ENCODE data around the gene PAQR5.
"Not testable (repeated sequence)": the region's sequence is repeated elsewhere in the genome, so short reads cannot be mapped to it uniquely, and the experiment has no call there.

Gene PAQR5

GRCh38 chr15:69289342-69290146 lies 9.2 kb upstream of the PAQR5 start:
- H3K4me1 Mint-ChIP-seq: no peaks in the 10 kb centered on the region
- DNase-seq (ENCODE audit: low spot score in 2 of 2): no peak
- no peak for ATAC-seq
- H3K9me3 Mint-ChIP-seq: no peaks in the 10 kb centered on the region
- H3K36me3 Mint-ChIP-seq: no peaks in the 10 kb centered on the region
- H3K27ac Mint-ChIP-seq: no peak overlapping the region
- no peak overlapping the region for H3K4me3 Mint-ChIP-seq

GRCh38 chr15:69290346-69291164 lies 8.2 kb upstream of the PAQR5 start:
- H3K4me3 Mint-ChIP-seq: no peak overlapping the region
- DNase-seq (ENCODE audit: low spot score in 2 of 2) (no peak), ATAC-seq (no peak)
- H3K36me3 Mint-ChIP-seq: no peaks in the 10 kb centered on the region
- no peak overlapping the region for H3K27ac Mint-ChIP-seq
- no peaks in the 10 kb centered on the region for H3K9me3 Mint-ChIP-seq
- H3K4me1 Mint-ChIP-seq: no peaks in the 10 kb centered on the region

GRCh38 chr15:69291651-69292050 lies 7.1 kb upstream of the PAQR5 start:
- H3K9me3 Mint-ChIP-seq; H3K27ac Mint-ChIP-seq; ATAC-seq; H3K36me3 Mint-ChIP-seq; DNase-seq (ENCODE audit: low spot score in 2 of 2); H3K4me3 Mint-ChIP-seq; H3K4me1 Mint-ChIP-seq: not testable (repeated sequence)

GRCh38 chr15:69292826-69293420 lies 5.8 kb upstream of the PAQR5 start:
- H3K9me3 Mint-ChIP-seq: no peaks in the 10 kb centered on the region
- no peak overlapping the region for H3K4me3 Mint-ChIP-seq
- no peaks in the 10 kb centered on the region for H3K36me3 Mint-ChIP-seq
- H3K4me1 Mint-ChIP-seq: no peaks in the 10 kb centered on the region
- ATAC-seq: no peak
- no peak overlapping the region for H3K27ac Mint-ChIP-seq
- no peak for DNase-seq (ENCODE audit: low spot score in 2 of 2)

GRCh38 chr15:69293741-69294615 lies 4.7 kb upstream of the PAQR5 start:
- ATAC-seq: no peak
- H3K27ac Mint-ChIP-seq: no peak overlapping the region
- H3K4me1 Mint-ChIP-seq: no peaks in the 10 kb centered on the region
- DNase-seq (ENCODE audit: low spot score in 2 of 2): no peak
- H3K9me3 Mint-ChIP-seq: no peaks in the 10 kb centered on the region
- no peaks in the 10 kb centered on the region for H3K36me3 Mint-ChIP-seq
- no peak overlapping the region for H3K4me3 Mint-ChIP-seq

GRCh38 chr15:69296606-69297005 lies 2.1 kb upstream of the PAQR5 start:
- Mint-ChIP-seq H3K27ac (no peak overlapping the region), H3K4me1 (peaks cover 7% of the 10 kb centered on the region), H3K9me3 (no peaks in the 10 kb centered on the region), H3K36me3 (no peaks in the 10 kb centered on the region), H3K4me3 (no peak overlapping the region)
- DNase-seq (ENCODE audit: low spot score in 2 of 2): no peak
- no peak for ATAC-seq

GRCh38 chr15:69297642-69298353 lies 914 bp upstream of the PAQR5 start:
- Mint-ChIP-seq H3K4me3 (peak overlapping the region; percentile 45), H3K4me1 (peaks cover 7% of the 10 kb centered on the region), H3K27ac (no peak overlapping the region), H3K36me3 (no peaks in the 10 kb centered on the region), H3K9me3 (no peaks in the 10 kb centered on the region)
- ATAC-seq: no peak
- no peak for DNase-seq (ENCODE audit: low spot score in 2 of 2)

GRCh38 chr15:69298354-69298696 lies 387 bp upstream of the PAQR5 start:
- H3K27ac Mint-ChIP-seq: no peak overlapping the region
- peaks cover 7% of the 10 kb centered on the region for H3K4me1 Mint-ChIP-seq
- no peak for ATAC-seq
- H3K4me3 Mint-ChIP-seq: peak overlapping the region; percentile 45
- H3K36me3 Mint-ChIP-seq: no peaks in the 10 kb centered on the region
- no peak for DNase-seq (ENCODE audit: low spot score in 2 of 2)
- H3K9me3 Mint-ChIP-seq: no peaks in the 10 kb centered on the region

- no peak for DNase-seq (ENCODE audit: low spot score in 2 of 2)
- peaks cover 7% of the 10 kb centered on the region for H3K4me1 Mint-ChIP-seq
- H3K36me3 Mint-ChIP-seq: no peaks in the 10 kb centered on the region
- no peaks in the 10 kb centered on the region for H3K9me3 Mint-ChIP-seq
- ATAC-seq: no peak
- H3K27ac Mint-ChIP-seq: no peak overlapping the region
- peak overlapping the region; percentile 45 for H3K4me3 Mint-ChIP-seq
Observed at GRCh38 chr15:69299451-69299886, 757 bp downstream of the PAQR5 start.

GRCh38 chr15:69299943-69300588 lies 1.4 kb downstream of the PAQR5 start:
- Mint-ChIP-seq H3K4me1 (peaks cover 7% of the 10 kb centered on the region), H3K9me3 (no peaks in the 10 kb centered on the region), H3K27ac (no peak overlapping the region), H3K4me3 (peak overlapping the region; percentile 45), H3K36me3 (no peaks in the 10 kb centered on the region)
- DNase-seq (ENCODE audit: low spot score in 2 of 2) (no peak), ATAC-seq (no peak)

- H3K27ac Mint-ChIP-seq; H3K4me3 Mint-ChIP-seq; H3K4me1 Mint-ChIP-seq; H3K9me3 Mint-ChIP-seq; H3K36me3 Mint-ChIP-seq; ATAC-seq; DNase-seq (ENCODE audit: low spot score in 2 of 2): not testable (repeated sequence)
Observed at GRCh38 chr15:69301101-69301500, 2.4 kb downstream of the PAQR5 start.

- H3K9me3 Mint-ChIP-seq; H3K4me1 Mint-ChIP-seq; ATAC-seq; H3K4me3 Mint-ChIP-seq; H3K36me3 Mint-ChIP-seq; DNase-seq (ENCODE audit: low spot score in 2 of 2); H3K27ac Mint-ChIP-seq: not testable (repeated sequence)
Observed at GRCh38 chr15:69302087-69302486, 3.4 kb downstream of the PAQR5 start.

- H3K36me3 Mint-ChIP-seq: no peaks in the 10 kb centered on the region
- no peak for ATAC-seq
- H3K4me1 Mint-ChIP-seq: peaks cover 7% of the 10 kb centered on the region
- no peak overlapping the region for H3K27ac Mint-ChIP-seq
- H3K4me3 Mint-ChIP-seq: no peak overlapping the region
- no peak for DNase-seq (ENCODE audit: low spot score in 2 of 2)
- H3K9me3 Mint-ChIP-seq: no peaks in the 10 kb centered on the region
Observed at GRCh38 chr15:69302929-69303328, 4.2 kb downstream of the PAQR5 start.

Data from stimulated activated effector memory CD8-positive, alpha-beta T cell treated with anti-CD3 and anti-CD28 coated beads, Interleukin-12 subunit alpha, Interleukin-12 subunit beta, amount 100 ng/mL, for 72 hours (primary cell).